Stimulated activated CD8-positive, alpha-beta memory T cell treated with anti-CD3 and anti-CD28 coated beads, Interleukin-7, amount 100 ng/mL, for 24 hours (primary cell): Measurements from ENCODE around the gene F13A1.

Source experiments
- DNase-seq: peaks from one replicate; pipeline ENCODE4 v3.0.0-alpha.2; 2020; ENCODE audit warnings: low read depth

The F13A1 gene

DNA sequence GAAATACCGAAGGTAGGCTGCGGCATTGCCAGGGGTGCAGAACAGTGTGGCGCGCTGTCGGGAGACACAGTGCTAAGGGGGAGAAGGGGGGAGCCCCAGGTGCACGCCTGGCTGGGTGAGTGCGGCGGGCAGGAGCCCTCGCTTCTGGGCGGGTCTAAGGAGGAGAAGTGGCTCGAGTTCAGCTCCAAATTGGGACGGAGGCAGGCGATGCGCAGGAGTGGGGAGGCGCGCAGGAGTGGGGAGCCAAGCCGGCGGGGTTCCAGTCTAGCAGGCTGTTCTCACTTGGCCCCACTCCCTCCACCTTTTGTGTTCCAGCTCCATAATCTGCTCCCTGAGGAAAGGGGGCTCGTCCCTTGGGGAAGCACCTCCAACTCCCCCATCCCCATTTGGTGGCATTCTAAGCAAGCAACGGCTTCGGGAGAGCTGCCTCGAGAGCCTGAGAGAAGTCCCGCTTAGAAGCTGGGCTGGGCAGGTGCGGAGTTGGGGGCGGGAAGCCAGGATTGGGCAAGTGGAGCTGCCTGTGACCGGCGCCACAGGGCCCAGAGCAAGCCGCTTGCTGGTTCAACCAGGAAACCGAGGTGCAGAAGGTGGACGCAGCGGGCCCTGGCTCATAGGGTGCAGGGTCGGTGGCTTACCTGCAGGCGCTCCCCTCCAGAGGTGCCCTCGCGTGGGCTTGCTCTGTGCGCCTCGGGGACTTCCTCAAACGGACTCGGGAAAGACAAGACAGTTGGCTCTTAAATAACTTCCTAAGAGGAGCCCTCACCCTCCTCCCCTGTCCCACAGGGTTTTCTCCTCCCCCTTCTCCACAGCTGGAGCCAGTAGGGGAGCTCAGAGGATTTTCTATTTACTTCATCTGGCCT lies at the start of gene F13A1:
TSS of gene F13A1 (minus strand) at position 711 of the 860 bp plus-strand sequence. CDS start 1,998 bp downstream, outside the sequence.
- no peak for DNase-seq

DNA sequence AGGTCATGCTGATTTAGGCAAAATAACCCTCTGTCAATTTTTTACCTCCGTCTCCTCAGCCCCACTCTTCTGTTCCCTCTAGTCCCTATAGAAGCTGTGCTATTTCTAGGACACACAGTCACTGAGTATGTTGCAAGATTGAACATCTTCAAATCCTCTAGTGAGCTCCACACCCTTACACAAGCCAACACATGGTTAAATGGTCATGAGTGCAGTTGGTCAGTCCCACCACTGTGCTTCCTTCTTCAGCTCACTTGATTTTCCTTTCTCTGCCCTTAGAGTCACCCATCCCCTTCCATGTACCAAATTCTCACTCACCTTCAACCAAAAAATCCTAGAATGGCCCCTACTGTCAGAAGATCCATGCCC lies 48.2 kb upstream of the F13A1 start:
- no peak for DNase-seq

DNA sequence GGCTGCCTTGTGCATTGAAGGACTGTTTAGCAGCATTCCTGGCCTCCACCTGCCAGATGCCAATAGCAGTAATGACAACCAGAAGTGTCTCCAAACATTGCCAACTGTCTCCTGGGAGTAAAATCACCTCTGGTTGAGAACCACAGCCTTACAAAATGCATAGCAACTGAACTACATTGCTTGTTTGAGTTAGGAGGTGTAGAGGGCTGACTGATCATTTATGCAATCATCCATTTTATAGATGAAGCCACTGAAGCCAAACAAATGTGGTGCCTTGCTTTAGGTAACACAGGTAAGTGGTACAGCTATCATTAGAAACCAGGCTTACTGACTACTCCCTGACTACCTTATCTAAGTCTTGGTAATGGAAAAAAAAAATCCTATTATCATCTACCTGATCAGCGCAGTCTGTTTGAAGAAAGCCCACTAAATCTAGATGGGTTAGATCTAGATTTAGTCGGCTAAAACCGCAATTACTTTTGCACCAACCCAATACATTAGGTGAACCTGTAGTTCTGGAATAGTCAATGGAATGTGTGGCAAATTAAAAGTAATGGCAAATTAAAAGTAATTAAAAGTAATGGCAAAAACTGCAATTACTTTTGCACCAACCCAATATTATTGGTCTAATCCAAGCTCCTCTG lies 47.7 kb upstream of the F13A1 start:
- DNase-seq: no peak

DNA sequence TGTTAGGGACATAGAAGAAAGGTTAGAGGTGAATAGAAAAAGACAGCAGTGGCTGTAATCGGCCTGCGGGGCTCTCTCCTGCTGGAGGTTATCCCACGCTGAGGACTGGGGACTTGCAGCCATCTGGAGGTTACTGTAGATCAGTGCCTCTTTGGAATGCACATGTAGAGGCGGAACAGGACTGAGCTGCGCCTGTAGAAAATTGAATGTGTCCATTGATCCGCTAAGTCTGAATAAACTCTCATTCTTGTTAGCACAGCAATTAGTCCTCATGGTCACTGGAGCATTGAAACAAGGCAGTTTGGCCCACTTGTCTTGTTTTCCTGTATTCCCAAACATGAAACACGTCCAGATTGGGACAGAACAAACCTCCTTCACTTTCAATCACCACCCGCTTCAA lies 46.3 kb upstream of the F13A1 start:
- DNase-seq: no peak

DNA sequence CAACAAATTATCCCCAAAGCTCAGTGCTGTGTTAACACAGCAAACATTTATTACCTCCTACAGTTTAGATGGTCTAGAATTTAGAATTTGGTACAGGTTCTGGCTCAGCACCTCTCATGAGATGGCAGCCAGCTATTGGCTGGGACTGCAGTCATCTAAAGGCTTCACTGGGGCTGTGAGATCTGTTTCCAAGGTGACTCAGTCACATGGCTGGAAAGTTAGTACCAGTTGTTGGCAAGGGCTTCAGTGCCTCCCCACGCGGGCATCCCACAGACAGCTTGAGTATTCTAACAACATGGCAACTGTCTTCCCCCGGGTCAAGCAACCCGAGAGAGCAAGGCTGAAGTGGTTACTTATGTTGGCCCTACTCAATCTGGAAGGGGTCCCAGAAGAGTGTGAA lies 44.8 kb upstream of the F13A1 start:
- DNase-seq: no peak

DNA sequence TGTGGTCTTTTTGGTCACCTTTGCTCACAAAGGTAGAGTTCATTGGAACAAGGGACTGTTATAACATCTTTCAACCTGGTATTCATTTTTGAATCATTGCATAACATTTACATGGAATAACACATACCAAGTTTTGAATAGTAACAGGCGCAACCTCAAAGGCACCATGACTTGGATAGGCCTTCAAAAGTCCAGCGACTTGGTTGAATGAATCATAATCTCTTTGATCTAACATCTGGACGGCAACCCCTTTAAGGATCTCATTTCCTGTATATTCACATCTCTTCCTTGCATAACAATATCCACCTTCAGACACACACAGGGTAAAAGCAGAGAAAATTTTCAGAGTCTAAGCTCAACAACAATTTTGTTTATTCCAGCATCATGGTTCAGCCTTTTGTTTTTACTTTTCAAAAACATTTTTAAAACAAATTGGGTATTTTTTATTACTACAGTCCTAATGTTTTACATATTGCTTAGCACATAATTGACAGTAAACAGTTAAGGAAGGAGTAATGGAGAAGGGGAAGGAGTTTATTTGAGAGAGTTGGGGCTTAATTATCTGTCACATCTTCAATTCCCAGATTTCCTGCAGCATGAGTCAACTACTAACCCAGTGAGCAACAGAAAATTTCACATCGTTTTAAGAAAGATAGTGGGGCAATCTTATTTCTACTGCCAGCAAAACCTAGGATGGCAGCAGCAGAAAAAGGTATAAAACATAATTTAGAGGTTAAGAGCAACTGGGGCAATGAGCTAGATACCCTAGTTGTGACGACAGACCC lies 41.8 kb upstream of the F13A1 start:
- DNase-seq: no peak

DNA sequence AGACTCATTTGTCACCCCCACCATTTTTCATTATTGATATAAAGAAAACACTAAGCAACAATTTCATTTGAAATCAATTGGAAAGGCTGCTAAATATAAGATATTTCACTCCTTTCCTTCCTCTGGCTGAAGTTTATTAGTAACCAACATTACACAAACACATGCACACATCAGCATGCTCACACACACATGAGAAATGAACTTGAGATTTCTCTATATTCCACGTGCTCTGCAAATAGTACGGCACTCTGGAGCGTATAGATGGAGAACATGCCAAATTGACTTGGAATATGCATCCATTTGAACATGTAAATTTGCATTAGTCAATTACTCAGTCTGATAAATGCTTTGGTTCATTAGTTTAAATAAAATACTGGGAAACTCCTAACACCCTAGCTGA lies 37.1 kb upstream of the F13A1 start:
- no peak for DNase-seq

DNA sequence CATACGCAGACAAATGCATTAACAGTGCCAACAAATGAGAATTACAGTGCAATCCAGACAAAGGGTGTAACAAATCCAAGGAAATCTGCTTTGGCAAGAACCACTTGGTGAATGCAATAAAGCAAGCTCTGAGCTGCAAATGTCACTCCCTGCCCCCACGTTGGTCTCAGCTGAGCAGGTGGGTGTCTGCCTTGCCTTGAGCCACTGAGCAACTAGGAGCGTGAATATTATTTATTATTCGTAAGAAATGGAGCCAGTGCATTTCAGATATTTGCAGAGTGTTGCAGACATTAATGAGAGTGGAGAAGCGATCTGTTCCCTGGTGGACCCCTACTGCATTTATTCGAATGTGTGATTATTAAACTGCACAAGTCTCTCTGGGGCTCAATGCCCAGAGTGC lies 36.6 kb upstream of the F13A1 start:
- DNase-seq: no peak

DNA sequence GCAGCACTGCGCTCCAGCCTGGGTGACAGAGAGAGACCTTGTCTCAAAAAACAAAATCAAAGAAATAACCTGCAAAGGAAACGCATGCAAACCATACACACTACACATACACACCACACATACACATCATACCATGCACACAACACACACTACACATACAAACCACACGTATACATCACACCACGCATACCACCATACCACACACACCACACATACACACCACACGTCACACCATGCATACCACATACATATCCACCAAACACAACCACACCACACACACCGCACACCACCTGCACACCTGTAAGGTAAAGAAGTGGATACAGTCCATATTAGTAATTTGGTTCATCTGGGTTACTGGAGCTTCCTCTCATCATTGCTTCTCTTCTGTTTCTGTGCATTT lies 32.3 kb upstream of the F13A1 start:
- DNase-seq: no peak

DNA sequence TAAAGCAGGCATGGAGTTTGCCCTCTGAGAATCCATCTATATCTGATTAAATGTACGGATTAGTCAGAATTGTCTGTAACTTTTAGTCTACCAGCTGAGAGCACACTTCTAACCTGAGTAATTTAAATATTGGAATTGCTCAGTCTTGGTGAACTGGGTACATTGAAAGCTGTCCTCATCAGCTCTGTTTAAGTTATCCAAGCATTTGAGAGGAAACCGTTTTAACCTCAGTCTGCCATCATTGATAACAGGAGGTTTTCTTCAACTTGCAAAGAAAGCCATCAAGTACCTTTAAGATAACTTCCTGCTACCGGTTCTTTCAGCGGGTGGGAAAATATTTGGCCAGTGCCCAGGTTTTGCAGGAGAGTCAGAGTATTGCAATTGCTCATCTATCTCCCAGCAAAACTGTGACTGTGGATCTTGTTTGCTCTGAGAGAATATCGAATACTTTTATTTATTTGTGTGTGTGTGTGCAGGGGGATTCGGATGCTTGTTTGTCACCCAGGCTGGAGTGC lies 31.1 kb upstream of the F13A1 start:
- no peak for DNase-seq

DNA sequence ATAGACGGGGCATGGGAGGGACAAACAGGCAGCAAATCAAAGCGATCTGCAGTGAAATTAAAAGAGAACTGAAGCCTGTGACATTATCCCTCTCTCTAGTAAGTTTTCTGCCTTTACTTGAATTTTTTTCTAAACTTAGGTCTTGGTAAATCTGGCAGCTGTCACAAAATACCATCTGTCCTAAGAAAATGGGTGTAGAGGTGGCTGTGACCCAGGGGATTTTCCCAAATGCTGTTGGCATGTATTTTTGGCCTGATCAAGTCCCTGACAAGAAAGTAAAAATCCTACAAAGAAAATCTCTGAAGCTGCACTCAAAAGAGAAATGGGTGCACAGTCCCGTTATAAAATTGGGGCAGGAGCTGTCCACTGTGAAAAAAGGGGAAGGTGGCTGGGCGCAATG lies 30.2 kb upstream of the F13A1 start:
- DNase-seq: no peak

DNA sequence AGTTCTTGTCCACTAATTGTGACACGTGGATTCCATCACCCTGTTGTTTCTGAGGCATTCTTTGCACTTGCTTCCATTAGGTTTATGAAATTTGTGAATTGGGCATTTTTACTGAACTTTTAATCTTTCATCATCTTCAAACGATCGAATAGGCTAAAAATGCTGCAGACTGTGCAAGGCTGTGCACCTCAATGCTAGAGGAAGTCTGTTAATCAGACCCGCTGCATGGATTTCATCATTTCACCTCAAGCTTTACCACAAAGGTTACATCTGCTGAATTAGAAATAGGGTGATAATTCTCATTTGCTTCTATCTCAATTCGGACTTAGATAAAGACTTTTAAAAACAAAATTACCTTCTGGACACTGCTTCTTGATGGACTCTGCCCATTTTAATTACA lies 27.8 kb upstream of the F13A1 start:
- DNase-seq: no peak

DNA sequence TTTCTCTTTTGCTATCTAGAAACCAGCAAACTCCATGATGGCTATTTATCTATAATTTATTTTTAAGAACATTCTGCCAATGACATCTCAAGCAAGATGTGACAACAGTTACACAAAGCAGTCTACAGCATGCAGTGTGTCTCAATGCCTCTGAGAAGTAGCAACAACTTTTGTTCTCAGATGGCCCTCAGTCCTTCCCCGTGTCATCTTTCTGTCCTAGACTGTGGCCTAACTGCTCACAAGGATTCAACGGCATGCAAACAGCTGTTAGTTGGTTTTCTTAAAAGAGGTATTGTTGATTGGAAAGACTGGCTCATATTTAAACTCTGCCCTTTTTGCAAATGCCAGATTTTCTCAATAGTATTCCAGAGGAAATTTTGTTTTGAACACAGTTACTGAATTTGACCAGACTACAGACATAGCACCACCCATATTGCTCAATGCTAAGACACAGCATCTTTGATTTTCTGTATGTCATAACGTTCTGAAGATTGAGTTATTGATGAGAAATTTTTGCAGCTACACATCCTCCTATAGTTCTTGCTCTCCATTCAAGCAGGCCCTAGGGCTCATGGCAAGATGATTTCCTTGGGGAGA lies 26.1 kb upstream of the F13A1 start:
- no peak for DNase-seq

DNA sequence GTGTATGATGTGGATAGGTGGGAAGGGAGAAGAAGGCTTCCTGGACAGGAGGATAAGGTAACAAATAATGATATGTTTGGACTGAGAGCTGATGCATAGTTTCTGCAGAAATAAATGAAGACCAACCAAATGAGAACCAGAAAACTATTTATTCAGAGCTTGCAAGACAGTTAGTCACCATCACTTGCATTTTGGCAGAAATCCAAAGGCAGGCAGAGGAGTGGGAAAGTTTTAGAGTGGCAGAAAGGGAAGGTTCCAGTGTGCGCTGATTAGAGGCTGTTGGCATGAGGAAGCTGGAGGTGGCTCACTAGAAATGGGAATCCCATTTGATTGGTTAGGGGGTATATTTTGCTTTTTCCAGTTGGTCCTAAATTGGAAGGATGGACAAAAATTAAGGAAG lies 13.0 kb upstream of the F13A1 start:
- no peak for DNase-seq

DNA sequence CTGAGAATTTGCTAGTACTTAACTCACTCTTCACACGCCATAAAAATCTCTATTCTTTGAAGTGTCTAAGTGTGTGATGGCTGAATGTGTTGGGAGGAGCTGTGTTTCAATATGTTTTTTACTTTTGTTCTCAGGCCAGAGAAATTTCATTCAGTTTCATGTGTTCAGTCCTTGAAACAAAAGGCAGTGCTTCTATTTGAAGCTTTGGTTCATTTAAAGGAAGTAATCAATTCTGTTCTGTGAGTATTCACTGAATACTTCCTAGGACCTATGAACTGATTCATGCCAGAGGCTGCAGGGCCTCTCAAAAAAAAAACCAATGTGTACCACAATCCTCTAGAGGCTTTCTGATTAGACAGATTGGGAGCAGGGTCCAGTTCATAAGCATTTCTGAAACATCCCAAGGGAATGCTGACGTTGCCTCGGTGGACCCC lies 12.4 kb upstream of the F13A1 start:
- DNase-seq: no peak

DNA sequence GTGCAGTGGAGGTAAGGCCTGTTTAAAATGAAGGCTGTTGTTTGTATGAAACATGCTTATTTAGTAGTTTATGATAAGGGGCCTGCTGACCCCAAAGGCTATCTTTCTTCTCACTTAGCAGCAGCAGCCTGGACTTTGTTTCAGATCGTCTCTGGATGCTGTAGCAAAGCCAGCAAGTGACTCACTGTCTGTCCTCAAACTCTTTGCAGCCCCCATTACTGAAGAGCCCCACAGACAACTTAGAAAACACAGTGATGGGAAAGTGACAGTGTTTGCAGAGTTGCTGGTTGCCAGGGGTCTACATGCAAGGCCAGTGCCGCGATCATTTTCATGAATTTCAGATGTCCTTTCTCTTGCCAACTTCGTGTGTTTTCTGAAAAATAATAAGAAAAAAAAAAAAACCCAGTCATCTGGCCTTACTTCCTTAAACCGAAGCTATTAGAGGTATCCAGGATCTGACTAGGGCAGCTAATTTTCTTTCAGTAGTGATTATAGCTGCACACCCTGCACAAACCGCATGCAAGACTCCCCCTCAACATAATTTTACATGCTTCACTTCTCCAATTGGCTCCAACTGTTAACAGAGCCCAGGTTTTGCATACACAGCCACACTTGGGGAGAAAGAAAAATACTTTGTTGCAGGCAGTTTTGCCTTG lies 11.6 kb upstream of the F13A1 start:
- no peak for DNase-seq

DNA sequence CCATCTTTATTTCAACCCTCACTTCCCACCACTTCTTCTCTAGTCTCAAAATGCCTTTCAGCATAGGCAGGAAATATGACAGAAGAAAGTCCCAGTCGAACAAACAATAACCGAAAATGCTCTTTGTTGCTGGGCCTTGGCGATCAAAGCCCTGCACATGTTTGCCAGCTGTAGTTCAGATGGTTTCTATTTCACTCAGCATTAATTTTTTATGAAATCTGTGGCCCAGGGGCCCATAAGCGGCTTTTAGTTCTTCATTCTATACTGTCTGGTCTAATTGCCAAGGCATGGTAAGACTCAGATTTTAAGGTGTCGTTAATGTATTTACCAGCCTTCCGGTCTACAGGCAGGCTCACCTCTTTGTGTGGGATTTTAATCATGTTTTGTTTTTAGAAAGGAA lies 10.9 kb upstream of the F13A1 start:
- no peak for DNase-seq

DNA sequence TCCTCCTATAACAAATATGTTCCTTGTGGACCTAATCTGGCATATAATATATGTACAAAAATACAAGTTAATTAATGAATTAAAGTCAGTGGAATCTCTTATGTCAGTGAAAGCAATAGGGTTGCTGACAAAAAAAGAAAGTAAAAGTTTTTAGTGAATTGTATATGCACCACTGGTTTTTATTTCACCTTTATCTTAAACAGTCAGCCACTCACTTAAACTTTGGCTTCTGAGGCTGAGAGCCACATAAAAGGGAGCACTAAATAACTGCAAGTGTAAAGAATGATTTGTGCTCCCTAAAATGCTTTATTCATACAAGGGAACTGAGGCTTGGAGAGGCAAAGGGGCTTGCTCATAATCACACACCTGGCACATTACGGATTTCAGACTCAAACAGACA lies 9.9 kb upstream of the F13A1 start:
- DNase-seq: no peak

DNA sequence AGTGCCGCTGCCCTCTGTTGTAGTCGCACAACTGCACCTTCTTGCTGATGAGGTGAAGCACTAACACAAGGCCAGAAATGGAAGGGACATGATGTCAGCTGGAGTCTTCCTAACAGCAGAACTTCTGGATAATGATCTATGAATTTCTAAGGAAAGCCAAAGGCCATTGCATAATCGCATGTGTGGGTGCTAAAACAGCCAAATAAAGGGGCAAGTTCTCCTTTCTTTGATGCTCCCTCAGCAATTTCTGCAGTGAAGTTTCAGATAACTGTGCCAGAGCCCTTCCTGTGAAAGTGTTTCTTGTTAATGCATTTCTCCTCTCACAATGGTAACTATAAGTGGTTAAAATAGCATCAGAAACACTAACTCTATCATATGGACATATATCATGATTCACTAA lies 8.0 kb upstream of the F13A1 start:
- DNase-seq: no peak

DNA sequence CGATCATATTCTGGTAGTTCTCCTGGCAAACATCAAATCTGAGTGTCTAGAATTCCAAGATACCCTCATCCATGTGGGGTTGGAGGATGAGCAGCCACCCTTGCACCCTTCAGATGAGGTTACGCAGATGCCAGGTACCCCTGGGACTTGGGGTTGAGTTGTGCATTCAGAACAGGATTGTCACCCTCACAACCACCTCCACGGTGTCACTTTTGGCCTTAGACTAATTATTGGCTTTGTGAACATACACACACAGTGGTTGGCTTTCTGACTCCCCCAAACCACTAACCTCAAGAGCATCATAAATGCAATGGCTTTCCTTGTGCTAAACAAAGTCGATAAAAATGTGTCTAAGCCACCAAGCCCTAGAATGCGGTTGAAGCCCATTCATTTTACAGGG lies 2.9 kb upstream of the F13A1 start:
- DNase-seq: no peak

DNA sequence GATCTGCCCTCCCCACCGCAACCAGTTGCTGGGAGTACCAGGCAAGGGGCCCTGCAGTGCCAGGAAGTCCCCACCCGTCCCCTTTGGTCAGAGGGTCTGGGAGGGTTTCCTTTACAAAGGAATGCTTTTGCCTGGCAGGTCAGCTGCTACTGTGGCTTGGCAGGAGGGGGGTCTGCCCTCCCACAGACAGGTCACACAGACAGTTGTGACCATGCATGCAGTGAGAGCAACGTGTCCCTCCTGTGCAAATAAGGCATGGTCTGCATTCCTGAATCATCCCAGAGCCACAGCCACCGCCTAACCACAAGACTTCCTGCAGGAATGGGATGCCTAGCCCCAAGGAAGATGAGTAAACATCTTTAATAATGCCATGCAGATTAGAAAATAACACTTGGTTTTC lies 439 bp upstream of the F13A1 start:
- no peak for DNase-seq
